Ascending aorta (tissue), 2 donors: Measurements from ENCODE around the gene KCNIP3. TPM values are rescaled to one million over a fixed set of nuclear protein-coding genes. Genes with fewer than 3 reads are reported as not detected.

Experiments
- DNase-seq, 2 donors: peaks; one replicate each; pipeline ENCODE4 v3.0.0-alpha.2; 2019; ENCODE audit warnings: low spot score in 2 of 2
- H3K27ac ChIP-seq, 2 donors: fragments of 200-600 bp; sonication (generic); one replicate each; pipeline ENCODE4 v1.5.1; 2016 to 2017; ENCODE audit warnings: mild to moderate bottlenecking in 1 of 2
- H3K27me3 ChIP-seq: fragments of 200-600 bp; sonication (generic); one replicate; pipeline ENCODE4 v1.5.1; 2017
- H3K36me3 ChIP-seq, 2 donors: fragments of 200-600 bp; sonication (generic); one replicate each; pipeline ENCODE4 v1.5.1; 2016
- H3K4me1 ChIP-seq, 2 donors: fragments of 200-600 bp; sonication (generic); one replicate each; pipeline ENCODE4 v1.5.1; 2016 to 2017; ENCODE audit warnings: mild to moderate bottlenecking in 1 of 2
- H3K4me3 ChIP-seq, 2 donors: fragments of 200-600 bp; sonication (generic); one replicate each; pipeline ENCODE4 v1.5.1; 2016 to 2017; ENCODE audit warnings: mild to moderate bottlenecking in 1 of 2
- H3K9me3 ChIP-seq, 2 donors: fragments of 200-600 bp; sonication (generic); one replicate each; pipeline ENCODE4 v1.5.1; 2016
- CTCF ChIP-seq, 3 experiments: fragments of 200-600 bp in 2 of 3; fragments of 450-650 bp in 1 of 3; sonication (generic) in 2 of 3; IDR thresholded peaks; one replicate each; pipeline ENCODE4 v1.5.1; 2016 to 2019; ENCODE audit warnings: antibody characterized with exemption in 3 of 3, mild to moderate bottlenecking in 1 of 3, moderate library complexity in 1 of 3
- intact Hi-C: fragments of 100-400 bp; cut with DNase I; formaldehyde crosslinking; loops from one replicate; pipeline ENCODE4 v1.15.1; 2023
- total RNA-seq: library from RNA; depleted of rRNA; stranded (reverse); fragments of >200 nt; gene quantifications from one replicate; pipeline ENCODE4 v1.1.0, GENCODE V29; 2016

Gene KCNIP3
- total RNA-seq, 1 donor from 2014 or later: 5.2 TPM

DNA sequence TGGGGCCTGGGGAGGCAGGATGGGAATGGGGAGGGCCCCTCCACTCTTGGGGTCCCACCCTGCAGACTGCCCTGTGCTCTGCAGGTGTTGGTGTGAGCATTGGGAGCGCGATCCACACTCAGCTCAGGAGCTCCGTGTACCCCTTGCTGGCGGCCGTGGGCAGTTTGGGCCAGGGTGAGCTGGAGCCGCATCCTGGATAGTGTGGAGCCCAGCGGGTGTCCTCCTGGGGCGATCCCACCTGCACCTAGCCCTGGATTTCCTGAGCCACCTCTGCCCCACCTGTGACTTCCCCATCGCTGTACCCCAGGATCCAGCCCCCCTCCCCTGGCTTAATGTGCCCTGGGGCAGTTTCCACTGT lies 20.3 kb upstream of the KCNIP3 start:
- Histone ChIP-seq H3K27ac (no peak overlapping the region), H3K4me1 (no peaks in the 10 kb centered on the region), H3K36me3 (no peaks in the 10 kb centered on the region), H3K4me3 (no peak overlapping the region), H3K27me3 (no peaks in the 10 kb centered on the region), H3K9me3 (no peaks in the 10 kb centered on the region)
- no peak for TF ChIP-seq CTCF (IDR thresholded peaks at IDR 0.05)
- DNase-seq: no peak
- intact Hi-C loops: no loop called here

GRCh38 chr2:95277246-95277906 lies 19.8 kb upstream of the KCNIP3 start:
- H3K4me1 ChIP-seq: no peaks in the 10 kb centered on the region
- no peak for TF ChIP-seq CTCF (IDR thresholded peaks at IDR 0.05)
- H3K9me3 ChIP-seq: no peaks in the 10 kb centered on the region
- H3K27me3 ChIP-seq: no peaks in the 10 kb centered on the region
- intact Hi-C loops: no loop called here
- no peak overlapping the region for H3K4me3 ChIP-seq
- no peaks in the 10 kb centered on the region for H3K36me3 ChIP-seq
- no peak overlapping the region for H3K27ac ChIP-seq
- no peak for DNase-seq

DNA sequence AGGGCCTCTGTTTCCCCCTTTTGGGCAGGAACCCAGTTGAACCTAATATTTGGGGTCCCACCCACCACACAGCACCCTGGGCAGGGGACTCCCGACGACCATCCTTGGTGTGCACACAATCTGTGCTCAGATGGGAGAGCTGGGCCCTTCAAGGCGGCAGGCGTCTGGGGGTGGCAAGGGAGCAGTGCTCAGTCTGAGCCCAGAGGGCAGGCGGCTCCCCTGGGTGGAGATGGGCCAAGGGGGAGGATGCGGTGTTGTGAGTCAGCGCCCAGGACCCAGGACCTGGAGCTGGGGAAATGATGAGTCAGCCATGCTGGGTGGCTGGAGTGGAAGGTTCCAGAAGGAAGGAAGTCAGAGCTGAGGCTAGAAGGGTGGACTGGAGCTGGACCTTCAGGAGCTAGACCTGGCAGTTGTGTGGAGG lies 19.1 kb upstream of the KCNIP3 start:
- Histone ChIP-seq H3K27me3 (no peaks in the 10 kb centered on the region), H3K4me1 (no peaks in the 10 kb centered on the region), H3K9me3 (no peaks in the 10 kb centered on the region), H3K27ac (no peak overlapping the region), H3K36me3 (no peaks in the 10 kb centered on the region), H3K4me3 (no peak overlapping the region)
- intact Hi-C loops: no loop called here
- no peak for DNase-seq
- TF ChIP-seq CTCF (IDR thresholded peaks at IDR 0.05): no peak

GRCh38 chr2:95278637-95279225 lies 18.4 kb upstream of the KCNIP3 start:
- intact Hi-C loops: no loop called here
- DNase-seq: no peak

GRCh38 chr2:95279435-95280035 lies 17.6 kb upstream of the KCNIP3 start:
- Histone ChIP-seq H3K27ac (no peak overlapping the region), H3K9me3 (no peaks in the 10 kb centered on the region), H3K4me1 (no peaks in the 10 kb centered on the region), H3K4me3 (no peak overlapping the region), H3K27me3 (no peaks in the 10 kb centered on the region), H3K36me3 (no peaks in the 10 kb centered on the region)
- intact Hi-C loops: no loop called here
- DNase-seq: no peak
- TF ChIP-seq CTCF (IDR thresholded peaks at IDR 0.05): no peak

More at GRCh38 chr2:95278637-95279225, 18.4 kb upstream of the KCNIP3 start:
- H3K4me1 ChIP-seq: no peaks in the 10 kb centered on the region
- no peak overlapping the region for H3K27ac ChIP-seq
- H3K9me3 ChIP-seq: no peaks in the 10 kb centered on the region
- H3K4me3 ChIP-seq: no peak overlapping the region
- H3K36me3 ChIP-seq: no peaks in the 10 kb centered on the region
- TF ChIP-seq CTCF (IDR thresholded peaks at IDR 0.05): no peak
- no peaks in the 10 kb centered on the region for H3K27me3 ChIP-seq
